HepG2 (cell line): ENCODE measurements around the gene SEMA3C.

Experiments
- CBFB ChIP-seq: sonication (generic); formaldehyde crosslinking; IDR thresholded peaks from 2 replicates; pipeline ENCODE4 v1.4.0; 2020; ENCODE audit warnings: missing genetic modification reagents
- CREM ChIP-seq, 2 experiments: sonication (generic) in 1 of 2; formaldehyde crosslinking in 1 of 2; IDR thresholded peaks; 2 replicates each; pipeline versions ENCODE4 v1.4.0 to v1.6.1; 2016 to 2020; ENCODE audit warnings: antibody characterized with exemption in 1 of 2, mild to moderate bottlenecking in 1 of 2, missing genetic modification reagents in 1 of 2
- HCFC1 ChIP-seq: fragments of 150-350 bp; IDR thresholded peaks from 2 replicates; pipeline ENCODE4 v1.6.1; 2014; ENCODE audit warnings: low read depth, low read length
- HIC2 ChIP-seq: sonication (generic); formaldehyde crosslinking; IDR thresholded peaks from 2 replicates; pipeline ENCODE4 v1.9.0; 2022; ENCODE audit warnings: low read depth, missing genetic modification reagents
- KLF16 ChIP-seq, 2 experiments: sonication (generic) in 1 of 2; formaldehyde crosslinking in 1 of 2; IDR thresholded peaks; 2 replicates each; pipeline versions ENCODE4 v1.6.1 to v1.8.0; 2016 to 2023; ENCODE audit warnings: missing genetic modification reagents in 2 of 2, missing compliant biosample characterization in 1 of 2
- NFYC ChIP-seq: IDR thresholded peaks from 2 replicates; pipeline ENCODE4 v1.6.1; 2016; ENCODE audit warnings: missing genetic modification reagents, missing compliant biosample characterization
- NPAS2 ChIP-seq: sonication (generic); formaldehyde crosslinking; IDR thresholded peaks from 2 replicates; pipeline ENCODE4 v1.8.0; 2022; ENCODE audit warnings: mild to moderate bottlenecking, missing genetic modification reagents, borderline replicate concordance
- TBP ChIP-seq: sonication (generic); formaldehyde crosslinking; IDR thresholded peaks from 2 replicates; pipeline ENCODE4 v1.5.0; 2020; ENCODE audit warnings: missing genetic modification reagents
- TP53 ChIP-seq: sonication (generic); formaldehyde crosslinking; conservative IDR thresholded peaks from 2 replicates; pipeline ENCODE4 v1.4.0; 2020; ENCODE audit warnings: missing genetic modification reagents
- ZNF232 ChIP-seq: sonication (generic); formaldehyde crosslinking; IDR thresholded peaks from 2 replicates; pipeline ENCODE4 v1.4.0; 2020; ENCODE audit warnings: missing genetic modification reagents, borderline replicate concordance
- ZNF326 ChIP-seq: sonication (generic); formaldehyde crosslinking; IDR thresholded peaks from 2 replicates; pipeline ENCODE4 v1.4.0; 2020; ENCODE audit warnings: missing genetic modification reagents, borderline replicate concordance
- ZNF768 ChIP-seq: sonication (generic); formaldehyde crosslinking; IDR thresholded peaks from 2 replicates; pipeline ENCODE4 v1.4.0; 2020; ENCODE audit warnings: missing genetic modification reagents

DNA sequence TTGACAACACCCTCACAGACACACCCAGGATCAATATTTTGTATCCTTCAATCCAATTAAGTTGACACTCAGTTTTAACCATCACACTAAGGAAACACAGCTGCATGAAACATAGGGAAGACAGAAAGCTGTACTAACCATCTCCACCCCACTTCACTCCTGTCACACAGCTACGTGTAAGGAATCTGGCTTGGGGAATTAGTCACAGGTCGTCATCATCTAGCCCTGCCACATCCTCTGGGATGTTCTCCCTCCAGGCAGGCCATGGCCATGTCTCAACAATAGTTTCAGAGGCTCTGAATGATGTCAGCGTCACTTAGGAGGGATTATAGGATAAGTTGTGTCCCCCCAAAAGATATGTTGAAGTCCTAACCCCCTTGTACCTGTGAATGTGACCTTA is 10.8 kb upstream of the SEMA3C start:
- TF ChIP-seq NPAS2 (CRISPR knock-in tag) (no peak), TBP (no peak), CREM (IDR thresholded peaks at IDR 0.05) (no peak), CREM (CRISPR knock-in tag; IDR thresholded peaks at IDR 0.05) (no peak), ZNF768 (CRISPR knock-in tag) (no peak), NFYC (CRISPR knock-in tag) (no peak), KLF16 (CRISPR knock-in tag; IDR thresholded peaks at IDR 0.05) (no peak), HCFC1 (no peak), ZNF232 (no peak), CBFB (CRISPR knock-in tag) (no peak), ZNF326 (no peak), HIC2 (no peak), TP53 (CRISPR knock-in tag) (no peak)
